ENCODE data around the gene RRAS.

DNA sequence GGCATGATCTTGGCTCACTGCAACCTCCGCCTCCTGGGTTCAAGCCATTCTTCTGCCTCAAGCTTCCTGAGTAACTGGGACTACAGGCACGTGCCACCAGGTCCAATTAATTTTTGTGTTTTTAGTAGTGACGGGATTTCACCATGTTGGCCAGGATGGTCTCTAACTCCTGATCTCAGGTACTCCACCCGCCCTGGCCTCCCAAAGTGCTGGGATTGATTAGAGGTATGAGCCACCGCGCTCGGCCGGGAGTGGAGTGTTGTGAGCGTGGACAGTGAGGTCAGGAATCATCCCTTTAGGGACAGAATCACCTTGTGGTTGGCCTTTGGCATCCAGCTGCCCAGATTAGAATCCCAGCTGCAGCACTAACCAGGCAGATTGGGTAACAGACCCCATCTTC lies 10.3 kb downstream of the RRAS start:
- TF ChIP-seq, protein P1, sequence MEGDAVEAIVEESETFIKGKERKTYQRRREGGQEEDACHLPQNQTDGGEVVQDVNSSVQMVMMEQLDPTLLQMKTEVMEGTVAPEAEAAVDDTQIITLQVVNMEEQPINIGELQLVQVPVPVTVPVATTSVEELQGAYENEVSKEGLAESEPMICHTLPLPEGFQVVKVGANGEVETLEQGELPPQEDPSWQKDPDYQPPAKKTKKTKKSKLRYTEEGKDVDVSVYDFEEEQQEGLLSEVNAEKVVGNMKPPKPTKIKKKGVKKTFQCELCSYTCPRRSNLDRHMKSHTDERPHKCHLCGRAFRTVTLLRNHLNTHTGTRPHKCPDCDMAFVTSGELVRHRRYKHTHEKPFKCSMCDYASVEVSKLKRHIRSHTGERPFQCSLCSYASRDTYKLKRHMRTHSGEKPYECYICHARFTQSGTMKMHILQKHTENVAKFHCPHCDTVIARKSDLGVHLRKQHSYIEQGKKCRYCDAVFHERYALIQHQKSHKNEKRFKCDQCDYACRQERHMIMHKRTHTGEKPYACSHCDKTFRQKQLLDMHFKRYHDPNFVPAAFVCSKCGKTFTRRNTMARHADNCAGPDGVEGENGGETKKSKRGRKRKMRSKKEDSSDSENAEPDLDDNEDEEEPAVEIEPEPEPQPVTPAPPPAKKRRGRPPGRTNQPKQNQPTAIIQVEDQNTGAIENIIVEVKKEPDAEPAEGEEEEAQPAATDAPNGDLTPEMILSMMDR (IDR thresholded peaks at IDR 0.05) = no peak
- no peak for TF ChIP-seq POLR2A (IDR thresholded peaks at IDR 0.05)

Data from adrenal gland (tissue), 5 donors.